Keratinocyte (primary cell): Measurements from ENCODE around the gene HOTAIR. TPM values are rescaled to one million over a fixed set of nuclear protein-coding genes. Genes with fewer than 3 reads are reported as not detected.

Experiments
- DNase-seq: peaks from one replicate; pipeline ENCODE4 v3.0.0-alpha.2; 2011; ENCODE audit warnings: low read depth, missing footprints, low spot score
- FAIRE-seq: peaks from 2 replicates; lab custom pipeline; 2011; peaks lifted over from hg19 to GRCh38; lab: Jason Lieb, UNC
- H2AFZ ChIP-seq: 2 replicates; pipeline ENCODE4 v1.6.0; 2012; ENCODE audit warnings: low read length, control low read depth, inconsistent platforms; ENCODE audit not compliant: control insufficient read depth
- H3K27ac ChIP-seq: 2 replicates; pipeline ENCODE4 v1.5.1; 2011; ENCODE audit warnings: low read length; ENCODE audit not compliant: control insufficient read depth, insufficient read depth
- H3K27me3 ChIP-seq: 3 replicates; pipeline ENCODE4 v1.6.0; 2011; ENCODE audit warnings: low read length; ENCODE audit not compliant: control insufficient read depth, insufficient read depth; ENCODE audit errors: extremely low read depth
- H3K36me3 ChIP-seq, 2 experiments: 2 replicates in 1 of 2; 3 replicates in 1 of 2; pipeline ENCODE4 v1.5.1; 2011; ENCODE audit warnings: low read length in 2 of 2, mild to moderate bottlenecking in 1 of 2; ENCODE audit not compliant: control insufficient read depth in 2 of 2, insufficient read depth in 2 of 2; ENCODE audit errors: extremely low read depth in 1 of 2
- H3K4me1 ChIP-seq: 3 replicates; pipeline ENCODE4 v1.5.1; 2011; ENCODE audit warnings: low read length; ENCODE audit not compliant: control insufficient read depth, insufficient read depth; ENCODE audit errors: extremely low read depth
- H3K4me2 ChIP-seq: 3 replicates; pipeline ENCODE4 v1.6.0; 2011; ENCODE audit warnings: low read depth, low read length; ENCODE audit not compliant: control insufficient read depth, insufficient read depth; ENCODE audit errors: extremely low read depth
- H3K4me3 ChIP-seq, 3 experiments: fragments of 200-600 bp in 1 of 3; sonication (generic) in 1 of 3; 2 replicates in 2 of 3; 3 replicates in 1 of 3; pipeline ENCODE4 v1.5.1; 2011 to 2016; ENCODE audit warnings: low read length in 3 of 3, mild to moderate bottlenecking in 3 of 3, control low read depth in 2 of 3, inconsistent platforms in 1 of 3, low read depth in 1 of 3, mixed read lengths in 1 of 3, mixed run types in 1 of 3, moderate library complexity in 1 of 3; ENCODE audit not compliant: control insufficient read depth in 2 of 3, insufficient read depth in 2 of 3; ENCODE audit errors: extremely low read depth in 1 of 3
- H3K79me2 ChIP-seq: 2 replicates; pipeline ENCODE4 v1.6.0; 2012; ENCODE audit warnings: low read length; ENCODE audit not compliant: control insufficient read depth, insufficient read depth
- H3K9ac ChIP-seq: 3 replicates; pipeline ENCODE4 v1.6.0; 2011; ENCODE audit warnings: low read length; ENCODE audit not compliant: control insufficient read depth, insufficient read depth; ENCODE audit errors: extremely low read depth
- H3K9me1 ChIP-seq: 3 replicates; pipeline ENCODE4 v1.6.0; 2011; ENCODE audit warnings: low read length; ENCODE audit not compliant: control insufficient read depth, insufficient read depth; ENCODE audit errors: extremely low read depth
- H3K9me3 ChIP-seq: 2 replicates; pipeline ENCODE4 v1.5.1; 2012; ENCODE audit warnings: low read depth, low read length; ENCODE audit not compliant: control insufficient read depth
- H4K20me1 ChIP-seq: 3 replicates; pipeline ENCODE4 v1.6.0; 2011; ENCODE audit warnings: low read length; ENCODE audit not compliant: control insufficient read depth, insufficient read depth; ENCODE audit errors: extremely low read depth
- EZH2 ChIP-seq: IDR thresholded peaks from one replicate; pipeline ENCODE4 v1.6.1; 2012; ENCODE audit warnings: inconsistent platforms, mild to moderate bottlenecking, low read length, moderate library complexity
- dilution Hi-C: fragments of 300-500 bp; cut with MboI; formaldehyde crosslinking; loops from one replicate; pipeline ENCODE4 v1.7.0; 2020; ENCODE audit warnings: low sequenced_read_pairs; ENCODE audit not compliant: extremely low pct_ligation_motif_present
- polyA plus RNA-seq, 5 experiments: library from polyadenylated mRNA; depleted of rRNA in 3 of 5; stranded (reverse) in 3 of 5; stranded (forward) in 1 of 5; unstranded in 1 of 5; fragments of >200 nt; gene quantifications; 1 replicate in 1 of 5; 2 replicates in 3 of 5; 3 replicates in 1 of 5; pipeline versions ENCODE4 v1.2.1 to v1.2.3, GENCODE V29; 2011 to 2012; ENCODE audit warnings: missing spikeins in 2 of 5, low read depth in 1 of 5, low replicate concordance in 1 of 5
- TF ChIP-seq, protein P1 (sequence below), 3 experiments: IDR thresholded peaks in 1 of 3; conservative IDR thresholded peaks in 1 of 3; optimal IDR thresholded peaks in 1 of 3; 2 replicates in 2 of 3; 3 replicates in 1 of 3; pipeline versions ENCODE3 to v1.5.1; 2011; ENCODE audit warnings: low read length in 3 of 3, mild to moderate bottlenecking in 3 of 3, moderate library complexity in 2 of 3, control low read depth in 1 of 3, inconsistent platforms in 1 of 3; ENCODE audit not compliant: insufficient read depth in 2 of 3; ENCODE audit errors: extremely low read depth in 1 of 3

The HOTAIR gene
- polyA plus RNA-seq, 1 donor (not counting 4 experiments of a cell fraction or from before 2014, with no cell fraction given) = 4.0 TPM

DNA sequence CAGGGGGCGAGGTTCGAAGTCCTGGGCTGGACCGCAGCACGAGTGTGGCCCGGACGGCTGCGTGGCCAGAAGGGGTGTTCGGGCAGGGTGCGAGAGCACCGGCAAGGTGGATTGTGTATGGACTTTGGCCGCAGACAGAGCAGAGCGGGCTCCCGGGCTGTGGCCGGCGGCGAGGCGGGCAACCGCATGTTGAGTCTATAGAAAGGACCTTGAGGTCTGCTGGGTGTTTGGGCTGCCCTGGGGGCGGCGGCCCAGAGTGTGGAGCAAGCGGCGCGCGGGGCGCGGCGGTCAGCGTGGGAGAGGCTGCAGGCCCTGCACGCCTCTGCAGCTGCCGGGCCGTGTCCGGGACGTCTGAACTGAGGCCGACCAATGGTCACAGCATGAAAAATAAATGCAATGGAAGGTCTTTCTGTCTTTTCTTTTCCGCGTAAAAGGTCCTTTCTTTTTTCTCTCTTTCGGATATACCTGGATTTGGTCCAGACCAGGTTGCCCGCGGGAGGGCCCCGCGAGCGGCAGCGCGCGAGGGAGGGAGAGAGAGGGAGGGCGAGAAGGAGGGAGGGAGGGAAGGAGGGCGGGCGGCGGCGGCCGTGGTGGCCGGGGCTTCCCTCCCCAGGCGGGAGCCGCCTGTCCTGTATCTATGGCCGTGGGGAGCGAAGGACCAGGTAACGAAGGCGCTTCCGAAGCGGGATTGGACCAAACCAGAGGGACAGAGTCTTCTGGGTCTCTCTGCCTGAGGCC lies 19.7 kb upstream of the HOTAIR start:
- Histone ChIP-seq H3K36me3 (peaks cover 0 to 2% of the 10 kb centered on the region in 2 experiments), H3K9me3 (no peaks in the 10 kb centered on the region), H3K9me1 (no peaks in the 10 kb centered on the region), H3K9ac (peak overlapping the region; percentile 97), H3K27me3 (no peaks in the 10 kb centered on the region), H3K4me3 (peak overlapping the region; percentile 45 to 90 (median 89)), H3K4me2 (peak overlapping the region; percentile 98), H4K20me1 (no peaks in the 10 kb centered on the region), H3K79me2 (peaks cover 95% of the 10 kb centered on the region), H3K4me1 (peaks cover 33% of the 10 kb centered on the region), H3K27ac (peak overlapping the region; percentile 95), H2AFZ (peak overlapping the region; percentile 58)
- DNase-seq (no peak), FAIRE-seq (no peak)
- no peak for TF ChIP-seq EZH2
- TF ChIP-seq, protein P1, sequence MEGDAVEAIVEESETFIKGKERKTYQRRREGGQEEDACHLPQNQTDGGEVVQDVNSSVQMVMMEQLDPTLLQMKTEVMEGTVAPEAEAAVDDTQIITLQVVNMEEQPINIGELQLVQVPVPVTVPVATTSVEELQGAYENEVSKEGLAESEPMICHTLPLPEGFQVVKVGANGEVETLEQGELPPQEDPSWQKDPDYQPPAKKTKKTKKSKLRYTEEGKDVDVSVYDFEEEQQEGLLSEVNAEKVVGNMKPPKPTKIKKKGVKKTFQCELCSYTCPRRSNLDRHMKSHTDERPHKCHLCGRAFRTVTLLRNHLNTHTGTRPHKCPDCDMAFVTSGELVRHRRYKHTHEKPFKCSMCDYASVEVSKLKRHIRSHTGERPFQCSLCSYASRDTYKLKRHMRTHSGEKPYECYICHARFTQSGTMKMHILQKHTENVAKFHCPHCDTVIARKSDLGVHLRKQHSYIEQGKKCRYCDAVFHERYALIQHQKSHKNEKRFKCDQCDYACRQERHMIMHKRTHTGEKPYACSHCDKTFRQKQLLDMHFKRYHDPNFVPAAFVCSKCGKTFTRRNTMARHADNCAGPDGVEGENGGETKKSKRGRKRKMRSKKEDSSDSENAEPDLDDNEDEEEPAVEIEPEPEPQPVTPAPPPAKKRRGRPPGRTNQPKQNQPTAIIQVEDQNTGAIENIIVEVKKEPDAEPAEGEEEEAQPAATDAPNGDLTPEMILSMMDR (optimal IDR thresholded peaks at IDR 0.05 in 1 of 3, IDR thresholded peaks at IDR 0.05 in 1 of 3, conservative IDR thresholded peaks at IDR 0.05 in 1 of 3; ENCODE audit: extremely low read depth in 1 of 3, insufficient read depth in 2 of 3, low read length in 3 of 3) = no peak
- dilution Hi-C loops = no loop called here

DNA sequence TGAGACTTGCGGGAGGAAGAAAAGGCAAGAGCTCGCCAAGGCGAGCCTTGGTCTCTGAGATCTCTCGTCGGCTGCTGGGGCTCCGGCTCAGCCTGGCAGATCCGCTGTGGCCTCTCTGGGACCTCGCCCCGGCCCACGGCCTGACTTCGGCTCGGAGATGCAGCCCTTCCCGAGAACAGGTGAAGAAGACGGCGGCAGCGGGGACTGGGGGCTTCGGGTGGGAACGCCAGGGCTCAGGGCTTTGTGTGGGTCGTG lies 19.2 kb upstream of the HOTAIR start:
- no peak for DNase-seq
- peaks cover 34% of the 10 kb centered on the region for H3K4me1 ChIP-seq
- TF ChIP-seq, protein P1 (optimal IDR thresholded peaks at IDR 0.05 in 1 of 3, IDR thresholded peaks at IDR 0.05 in 1 of 3, conservative IDR thresholded peaks at IDR 0.05 in 1 of 3; ENCODE audit: extremely low read depth in 1 of 3, insufficient read depth in 2 of 3, low read length in 3 of 3) = no peak
- TF ChIP-seq EZH2 = no peak
- no peak for FAIRE-seq
- H3K9ac ChIP-seq = peak overlapping the region; percentile 97
- no peaks in the 10 kb centered on the region for H3K27me3 ChIP-seq
- peak overlapping the region; percentile 98 for H3K4me2 ChIP-seq
- no peaks in the 10 kb centered on the region for H3K9me1 ChIP-seq
- no peak overlapping the region for H2AFZ ChIP-seq
- peaks cover 97% of the 10 kb centered on the region for H3K79me2 ChIP-seq
- dilution Hi-C loops = no loop called here
- H4K20me1 ChIP-seq = no peaks in the 10 kb centered on the region
- H3K27ac ChIP-seq = peak overlapping the region; percentile 95
- H3K36me3 ChIP-seq = peaks cover 0 to 2% of the 10 kb centered on the region in 2 experiments
- H3K9me3 ChIP-seq = no peaks in the 10 kb centered on the region
- peak overlapping the region; percentile 45 to 90 (median 89) for H3K4me3 ChIP-seq
